22Rv1 (cell line): ENCODE results near the gene PRXL2B.

Experiments used
- H3K27ac ChIP-seq: fragments of 450-650 bp; 2 replicates; pipeline ENCODE4 v1.5.1; 2017
- CTCF ChIP-seq: fragments of 450-650 bp; IDR thresholded peaks from 2 replicates; pipeline ENCODE4 v1.5.1; 2017; ENCODE audit warnings: mild to moderate bottlenecking
- ZFX ChIP-seq: fragments of 450-650 bp; IDR thresholded peaks from 2 replicates; pipeline ENCODE4 v1.6.1; 2017; ENCODE audit warnings: antibody characterized with exemption, borderline replicate concordance

PRXL2B gene

GRCh38 chr1:2606881-2607621 lies 20.5 kb downstream of the PRXL2B start:
- H3K27ac ChIP-seq: no peak overlapping the region
- TF ChIP-seq CTCF (no peak), ZFX (no peak)

DNA sequence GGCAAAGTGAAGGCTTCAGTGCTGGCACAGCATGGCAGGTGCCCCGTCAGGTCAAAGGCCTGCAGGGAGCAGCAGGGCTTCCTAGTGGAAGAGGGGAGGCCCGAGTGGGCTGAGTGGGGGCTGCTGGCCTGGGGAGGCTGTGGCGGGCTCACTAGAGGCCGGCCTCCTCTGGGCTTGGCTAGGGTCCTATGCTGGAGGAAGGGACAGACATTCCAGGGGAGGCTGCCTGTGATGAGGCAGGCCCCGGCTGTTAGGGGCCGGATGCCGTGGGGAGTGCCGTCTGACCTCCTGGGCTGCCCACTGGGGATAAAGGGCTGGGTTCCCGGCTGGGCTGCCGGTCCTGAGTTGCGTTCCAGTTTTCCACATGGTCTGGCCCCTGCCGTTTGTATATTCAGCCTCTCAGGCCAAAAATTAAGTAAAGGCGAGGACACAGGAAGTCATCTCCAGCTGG lies 21.1 kb downstream of the PRXL2B start:
- no peak overlapping the region for H3K27ac ChIP-seq
- no peak for TF ChIP-seq CTCF
- TF ChIP-seq ZFX: no peak

GRCh38 chr1:2609319-2610035 lies 22.9 kb downstream of the PRXL2B start:
- no peak for TF ChIP-seq ZFX
- TF ChIP-seq CTCF: no peak
- no peak overlapping the region for H3K27ac ChIP-seq

- TF ChIP-seq ZFX: no peak
- TF ChIP-seq CTCF: no peak
- no peak overlapping the region for H3K27ac ChIP-seq
Observed at GRCh38 chr1:2610036-2610959, 23.7 kb downstream of the PRXL2B start.

- no peak overlapping the region for H3K27ac ChIP-seq
- TF ChIP-seq ZFX (no peak), CTCF (no peak)
Observed at GRCh38 chr1:2611031-2611501, 24.5 kb downstream of the PRXL2B start.

DNA sequence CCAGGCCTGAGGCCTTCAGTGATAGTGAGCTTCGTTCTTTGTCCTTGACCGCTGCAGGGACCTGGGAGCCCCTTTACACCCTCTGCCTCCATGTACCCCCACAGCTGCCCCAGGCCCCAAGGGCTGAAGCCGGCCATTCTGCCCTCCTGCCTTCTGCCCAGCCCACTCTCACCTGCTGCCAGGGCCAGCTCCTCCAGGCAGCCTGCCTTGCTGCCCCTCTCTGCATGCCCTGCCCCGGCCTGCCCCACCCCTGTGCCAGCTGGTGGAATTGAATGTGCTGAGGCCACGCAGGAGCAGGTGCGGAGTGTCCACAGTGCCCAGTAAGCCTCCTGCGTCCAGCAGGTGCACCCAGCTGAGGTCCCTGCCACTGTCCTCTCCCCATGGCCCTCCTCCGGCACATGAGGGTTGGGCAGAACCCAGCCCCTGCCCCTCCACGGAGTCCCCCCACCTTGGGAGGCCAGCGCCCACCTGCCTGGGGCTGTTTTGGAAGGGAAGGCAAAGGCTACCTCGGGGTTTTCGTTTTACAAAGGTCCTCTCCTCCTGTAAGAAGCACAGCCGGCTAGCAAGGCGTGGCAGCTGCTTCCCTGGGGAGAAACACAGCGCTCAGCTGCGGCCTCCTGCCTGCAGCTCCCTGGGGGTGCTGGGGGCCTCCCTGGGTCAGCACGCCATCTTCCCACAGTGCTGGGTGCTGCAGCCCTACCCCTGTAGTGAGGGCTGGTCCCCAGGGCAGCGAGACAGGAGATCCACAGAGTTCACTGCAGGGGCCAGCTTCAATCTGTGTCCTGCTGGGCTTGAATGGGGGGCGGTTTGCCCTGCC lies 25.3 kb downstream of the PRXL2B start:
- TF ChIP-seq CTCF (no peak), ZFX (no peak)
- no peak overlapping the region for H3K27ac ChIP-seq
